Measurements from ENCODE around the gene IGDCC3. TPM values are rescaled to one million over a fixed set of nuclear protein-coding genes. Genes with fewer than 3 reads are reported as not detected.

Gene IGDCC3
- total and polyA plus RNA-seq, 2 of the 8 experiments (the other 6 are each of a cell fraction or from before 2014, with no cell fraction given) = 26.8 to 45.7 TPM

DNA sequence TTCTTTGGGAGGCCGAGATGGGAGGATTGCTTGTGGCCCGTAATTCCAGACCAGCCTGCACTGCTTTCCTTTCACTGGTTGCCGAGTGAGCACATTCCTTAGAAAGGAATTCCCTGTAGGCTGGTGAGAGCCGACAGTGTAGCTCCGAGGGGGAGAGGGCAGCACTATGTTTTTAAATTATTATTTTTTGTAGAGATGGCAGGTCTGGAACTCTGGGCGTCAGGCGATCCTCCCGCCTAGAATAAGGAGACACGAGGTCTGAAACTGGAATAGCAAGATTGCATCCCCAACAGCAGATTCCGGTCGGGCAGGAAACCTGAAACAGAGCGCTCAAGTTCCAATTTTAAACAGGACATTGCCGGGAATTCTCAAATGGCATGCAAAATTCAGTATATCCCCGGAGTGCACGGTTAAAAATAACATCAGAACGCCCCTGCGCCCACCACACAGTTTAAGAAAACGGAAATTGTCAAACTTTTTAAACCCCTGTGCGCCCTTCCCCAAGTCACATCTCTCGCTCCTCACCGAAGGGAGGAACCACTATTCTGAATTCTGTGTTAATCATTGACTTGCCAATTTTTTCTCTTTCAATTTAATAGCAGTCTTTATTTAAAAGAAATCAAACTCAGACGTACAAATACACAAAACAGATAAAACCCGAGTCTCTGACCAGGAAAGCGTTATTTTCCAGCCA is 74.0 kb downstream of the IGDCC3 start (continued):
- TF ChIP-seq RAD21 (IDR thresholded peaks at IDR 0.05 in 1 of 2, conservative IDR thresholded peaks at IDR 0.05 in 1 of 2; ENCODE audit: low read depth in 2 of 2, low read length in 2 of 2) = peak in 1 of 2 experiments; percentile 32; a peak in 1 of 4 replicates

Data from H1 (cell line).